Glomerular visceral epithelial cell (primary cell): Measurements from ENCODE around the gene FBXL17.

Experiments used
- DNase-seq: peaks from one replicate; pipeline ENCODE4 v3.0.0-alpha.2; 2016; ENCODE audit errors: extremely low spot score

The FBXL17 gene

DNA sequence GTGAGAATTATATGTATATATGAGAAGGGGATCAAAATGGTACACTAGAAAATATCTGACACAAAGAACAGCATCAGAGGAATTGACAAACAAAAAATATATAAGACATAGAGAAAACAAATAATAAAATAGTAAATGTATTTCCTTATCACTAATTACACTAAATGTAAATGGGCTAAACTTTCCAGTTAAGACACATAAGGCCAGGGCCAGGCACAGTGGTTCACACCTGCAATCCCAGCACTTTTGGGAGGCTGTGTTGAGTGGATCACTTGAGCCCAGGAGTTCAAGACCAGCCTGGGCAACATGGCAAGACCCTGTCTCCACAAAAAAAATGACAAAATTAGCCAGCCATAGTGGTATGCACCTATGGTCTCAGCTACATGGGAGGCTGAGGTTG lies 8.5 kb downstream of the FBXL17 start:
- DNase-seq = no peak

DNA sequence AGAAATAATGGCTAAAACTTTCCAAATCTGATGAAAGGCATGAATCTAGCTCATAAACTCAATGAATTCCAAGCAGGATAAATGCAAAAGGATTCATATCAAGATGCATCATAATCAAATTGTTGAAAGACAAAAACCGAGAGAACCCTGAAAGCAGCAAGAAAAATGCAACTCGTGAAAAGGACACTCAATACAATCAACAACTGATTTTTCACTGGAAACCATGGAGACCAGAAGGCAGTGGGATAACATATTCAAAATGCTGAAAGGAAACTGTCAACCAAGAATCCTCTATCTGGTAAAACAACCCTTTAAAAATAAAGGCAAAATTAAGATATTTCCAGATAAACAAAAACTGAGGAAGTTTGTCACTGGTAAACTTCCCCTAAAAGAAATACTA lies 9.5 kb downstream of the FBXL17 start:
- no peak for DNase-seq

DNA sequence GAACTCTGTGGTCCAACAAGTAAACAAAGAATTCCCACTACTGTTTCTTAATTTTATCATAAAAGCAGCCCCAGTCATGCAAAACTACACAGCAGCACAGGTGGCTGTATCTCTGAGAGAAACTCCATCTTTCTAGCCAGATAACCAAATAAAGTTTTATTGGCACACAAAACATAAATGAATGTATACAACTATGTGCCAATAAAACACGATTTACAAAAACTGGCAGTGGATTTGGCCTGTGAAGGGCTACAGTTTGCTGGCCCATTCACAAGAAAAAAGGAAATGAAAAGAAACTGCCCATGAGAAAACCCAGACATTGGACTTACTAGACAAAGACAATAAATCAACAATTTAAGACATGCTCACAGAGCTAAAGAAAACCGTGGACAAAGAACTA lies 10.6 kb downstream of the FBXL17 start:
- DNase-seq = no peak

DNA sequence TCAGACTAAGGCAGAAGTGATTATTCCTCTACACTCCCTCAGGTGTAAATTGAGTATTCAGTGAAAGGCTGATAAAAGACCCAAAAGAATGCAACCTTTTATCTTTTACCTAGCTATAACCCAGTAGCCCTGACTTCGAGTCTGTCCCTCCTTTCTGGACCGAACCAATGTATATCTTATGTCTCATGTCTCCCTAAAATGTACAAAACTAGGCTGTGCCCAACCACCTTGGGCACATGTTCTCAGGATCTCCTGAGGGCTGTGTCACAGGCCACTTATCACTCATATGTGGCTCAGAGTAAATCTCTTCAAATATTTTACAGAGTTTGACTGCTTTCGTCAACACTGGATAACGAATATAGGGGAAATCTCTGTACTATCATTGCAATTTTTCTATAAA lies 12.7 kb downstream of the FBXL17 start:
- no peak for DNase-seq

DNA sequence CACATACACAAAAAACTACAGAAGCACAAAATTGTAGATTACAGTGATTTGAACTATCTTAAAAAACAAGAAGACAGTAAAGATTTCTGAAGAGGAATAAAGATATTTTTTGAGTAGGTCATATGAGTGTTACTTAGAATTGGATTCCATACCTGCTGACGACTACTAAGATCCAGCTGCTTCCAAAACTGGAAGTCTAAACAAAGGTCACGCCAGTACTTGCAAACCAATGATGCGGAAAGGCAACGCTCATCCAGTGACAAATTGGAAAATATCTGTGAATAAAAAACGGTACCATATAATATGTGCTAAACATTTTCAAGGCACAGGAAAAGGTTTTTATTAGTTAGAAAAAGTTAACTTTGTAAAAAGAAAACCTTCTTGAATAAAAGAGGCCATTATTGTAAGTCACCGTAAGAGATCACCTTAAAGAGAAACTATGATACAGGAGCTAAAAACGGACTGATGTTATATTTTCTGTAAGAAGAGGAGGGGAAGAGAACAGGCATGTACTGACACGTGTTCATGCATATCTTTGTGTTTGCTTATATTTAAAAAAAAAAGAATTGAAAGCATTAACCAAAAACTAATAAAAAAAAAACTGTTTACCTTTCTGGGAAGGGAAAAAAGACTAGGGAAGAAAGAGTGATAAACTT lies 14.1 kb downstream of the FBXL17 start:
- no peak for DNase-seq

DNA sequence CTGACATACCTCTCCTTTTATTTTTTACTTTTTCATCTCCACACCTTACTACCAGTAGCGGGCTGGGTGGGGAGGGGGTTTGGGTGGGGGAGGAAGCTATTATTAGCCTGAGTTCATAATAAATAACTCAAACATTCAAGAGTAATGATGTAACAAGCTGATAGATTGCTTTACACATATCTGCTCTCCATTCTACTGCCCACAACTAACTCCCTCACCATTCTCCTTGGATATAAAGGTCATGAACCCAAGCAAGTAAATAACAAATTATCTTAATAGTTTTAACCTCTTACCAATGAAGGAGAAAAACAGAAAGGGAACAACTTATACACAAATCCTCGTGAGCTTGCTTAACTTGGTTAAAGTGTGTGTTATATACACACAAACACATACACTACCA lies 15.4 kb downstream of the FBXL17 start:
- DNase-seq = no peak

DNA sequence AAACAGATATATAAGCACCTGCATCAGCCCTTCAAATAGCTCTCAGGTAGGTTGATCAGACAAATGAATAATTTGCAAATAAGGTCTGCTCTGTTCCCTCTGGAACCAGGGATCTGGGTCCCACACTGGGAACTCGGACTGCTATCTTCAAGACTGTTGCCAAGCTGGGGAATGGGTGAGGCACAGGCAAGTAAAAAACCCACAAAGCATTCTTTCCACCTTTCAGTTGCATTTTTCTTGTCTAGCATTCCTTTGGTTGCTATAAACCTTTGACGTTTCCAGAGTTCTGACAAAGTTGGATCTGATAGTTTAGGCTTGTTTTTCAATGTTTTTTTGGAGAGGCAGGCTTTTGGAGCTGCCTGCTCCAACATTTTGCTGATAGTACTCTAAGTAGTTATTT lies 20.1 kb downstream of the FBXL17 start:
- DNase-seq = no peak

DNA sequence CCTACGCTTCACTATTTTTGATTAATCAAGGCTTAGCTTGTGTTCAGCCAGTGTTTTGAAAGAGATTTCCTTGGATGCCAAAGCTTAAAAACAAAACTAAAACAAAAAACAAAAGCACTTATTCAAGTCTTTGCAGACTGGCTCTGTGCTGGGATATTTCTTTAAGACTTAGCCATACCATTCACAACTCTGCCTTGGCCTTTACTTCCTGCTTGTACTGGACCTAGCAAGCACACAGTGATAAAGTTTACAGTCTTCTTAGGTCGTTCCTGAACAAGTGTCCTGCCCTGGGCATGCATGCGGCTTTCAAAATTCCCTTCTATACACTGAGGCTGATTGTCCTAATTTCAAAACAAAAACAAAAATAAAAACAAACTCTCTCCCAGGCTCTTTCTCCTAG lies 20.7 kb downstream of the FBXL17 start:
- DNase-seq = no peak

DNA sequence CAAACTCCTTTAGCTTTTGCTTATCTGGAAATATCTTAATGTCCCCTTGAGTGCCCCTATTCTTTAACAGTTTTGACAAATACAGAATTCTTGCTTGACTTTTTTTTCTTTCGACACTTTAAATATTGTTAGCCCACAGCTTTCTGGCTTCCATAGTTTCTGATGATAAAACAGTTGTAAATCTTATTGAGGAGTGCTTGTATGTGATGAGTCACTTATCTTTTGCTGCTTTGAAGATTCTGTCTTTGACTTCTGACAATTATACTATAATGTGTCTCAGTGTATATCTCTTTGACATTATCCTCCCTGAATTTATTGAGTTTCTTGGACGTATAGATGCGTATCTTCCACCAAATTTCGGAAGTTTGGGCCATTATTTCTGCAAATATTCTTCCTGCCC lies 21.6 kb downstream of the FBXL17 start:
- no peak for DNase-seq

DNA sequence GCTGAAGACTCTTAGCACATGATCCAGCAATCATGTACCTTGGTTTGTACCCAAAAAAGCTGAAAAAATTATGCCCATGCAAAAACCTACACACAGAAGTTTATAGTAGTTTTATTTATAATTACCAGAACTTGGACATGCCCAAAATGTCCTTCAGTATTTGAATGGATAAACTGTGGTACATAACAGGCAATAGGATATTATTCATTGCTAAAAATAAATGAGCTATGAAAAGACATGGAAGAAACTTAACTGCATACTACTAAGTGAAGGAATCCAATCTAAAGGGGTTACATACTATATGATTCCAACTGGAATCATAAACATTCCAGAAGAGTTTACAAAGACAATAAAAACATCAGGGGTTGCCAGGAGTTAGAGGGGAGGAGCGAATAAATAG lies 25.6 kb downstream of the FBXL17 start:
- no peak for DNase-seq

DNA sequence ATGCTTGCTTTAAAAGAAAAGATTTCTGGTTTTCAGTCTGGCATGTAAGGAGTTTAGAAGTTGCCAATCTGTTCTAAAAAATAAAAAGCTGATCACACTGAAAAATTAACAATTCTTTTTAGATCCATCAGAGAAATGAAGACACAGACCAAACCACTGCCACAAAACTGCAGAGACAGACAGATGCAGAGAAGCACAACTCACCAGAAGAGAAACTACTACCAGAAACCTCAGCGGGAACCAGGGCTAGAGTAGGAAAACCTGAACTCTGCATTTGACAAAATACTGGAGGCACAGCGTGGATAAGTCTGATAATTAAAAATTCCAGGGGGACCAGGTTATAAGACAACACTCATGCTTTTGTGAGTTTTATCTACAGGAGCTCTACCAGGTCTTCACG lies 28.8 kb downstream of the FBXL17 start:
- DNase-seq = no peak

DNA sequence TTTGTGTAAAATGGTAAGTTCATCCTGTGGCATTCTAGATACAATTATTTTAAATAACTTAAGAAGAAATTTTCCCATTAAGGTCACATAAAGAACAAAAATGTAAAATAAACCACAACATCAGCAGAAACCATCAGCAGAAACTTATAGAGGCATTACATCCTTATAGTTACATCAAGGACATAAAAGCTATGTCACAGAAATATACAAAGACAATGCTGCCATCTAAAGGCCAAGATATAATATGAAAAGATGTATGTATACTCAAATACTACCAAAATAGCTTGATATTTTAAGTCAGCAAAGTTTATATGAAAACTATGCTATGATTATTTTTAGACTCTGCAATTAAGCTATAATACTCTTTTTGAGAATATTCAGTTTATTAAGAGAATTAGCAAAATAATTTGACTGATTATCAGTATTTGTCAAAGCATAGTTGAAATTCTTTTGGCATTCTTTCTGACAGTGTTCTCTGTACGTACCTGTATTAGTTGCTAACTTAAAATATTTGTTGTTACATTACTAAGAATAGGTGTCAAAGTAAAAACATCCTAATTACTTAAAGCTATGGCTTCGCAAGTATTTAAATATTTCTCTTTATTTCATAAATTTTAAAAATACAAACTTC lies 36.2 kb downstream of the FBXL17 start:
- peak; percentile 42 for DNase-seq

DNA sequence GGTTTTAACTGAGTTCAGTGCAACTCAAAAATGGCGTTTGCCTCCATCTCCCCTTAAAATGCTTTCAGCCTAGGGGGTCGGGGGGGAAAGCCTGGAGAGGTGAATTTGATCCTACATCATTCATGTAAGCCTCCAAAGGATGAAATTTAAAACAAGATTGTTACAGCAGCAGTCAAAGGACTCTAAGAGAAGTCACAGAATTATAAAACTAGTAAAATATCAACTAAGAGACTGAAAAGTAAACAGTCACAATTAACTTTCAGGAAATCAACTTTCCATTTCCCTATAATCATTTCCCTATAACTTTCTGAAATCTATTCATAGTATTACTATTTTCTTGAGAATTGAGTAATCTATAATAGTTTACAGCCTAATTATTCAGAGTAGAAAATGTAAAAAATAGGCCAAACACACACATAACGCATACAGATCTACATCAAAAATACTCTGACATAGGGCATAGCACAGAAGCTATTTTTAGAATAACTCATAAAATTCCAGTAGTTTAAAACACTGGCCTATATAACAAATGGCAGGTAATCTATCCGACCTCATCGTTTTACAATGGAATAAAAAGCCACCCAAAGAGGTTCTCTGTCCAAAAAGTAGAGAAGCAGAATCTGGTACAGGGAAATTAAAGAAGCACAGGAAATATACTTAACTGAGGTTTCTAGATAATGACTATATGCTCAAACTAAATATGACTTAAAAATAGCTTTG lies 37.6 kb downstream of the FBXL17 start:
- DNase-seq = no peak

DNA sequence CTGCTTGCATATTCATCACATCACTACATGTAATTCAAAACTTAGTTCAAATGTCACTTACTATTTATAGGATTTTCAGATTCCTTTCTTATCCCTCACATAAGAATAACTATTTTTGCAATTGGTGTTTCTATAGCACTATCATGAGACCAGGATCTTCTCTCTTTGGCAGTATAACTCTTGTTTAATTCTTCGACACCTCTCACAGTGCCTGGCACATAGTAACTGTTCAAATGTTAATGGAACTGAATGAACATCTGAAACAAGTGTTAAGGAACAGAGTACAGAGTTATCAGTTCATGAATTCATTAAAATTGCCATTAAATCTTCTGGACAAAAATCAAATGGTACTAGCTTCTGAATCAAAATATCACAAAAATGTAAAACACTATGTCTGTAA lies 40.0 kb downstream of the FBXL17 start:
- DNase-seq = no peak

DNA sequence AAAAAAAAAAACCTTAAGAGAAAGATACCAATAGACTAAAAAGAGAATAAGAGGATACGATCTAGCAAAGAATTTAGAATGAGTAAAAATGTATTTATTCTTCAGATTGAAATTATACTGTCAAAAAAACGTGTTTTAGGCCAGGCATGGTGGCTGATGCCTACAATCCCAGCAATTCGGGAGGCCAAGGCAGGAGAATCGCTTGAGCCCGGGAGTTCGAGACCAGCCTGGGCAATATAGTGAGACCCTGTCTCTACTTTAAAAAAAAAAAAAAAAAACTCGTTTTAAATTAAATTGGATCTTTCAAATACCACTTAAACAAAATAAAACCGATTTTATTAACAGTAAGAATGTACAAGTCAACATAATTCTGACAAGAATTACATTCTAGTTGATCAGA lies 41.8 kb downstream of the FBXL17 start:
- DNase-seq = no peak

DNA sequence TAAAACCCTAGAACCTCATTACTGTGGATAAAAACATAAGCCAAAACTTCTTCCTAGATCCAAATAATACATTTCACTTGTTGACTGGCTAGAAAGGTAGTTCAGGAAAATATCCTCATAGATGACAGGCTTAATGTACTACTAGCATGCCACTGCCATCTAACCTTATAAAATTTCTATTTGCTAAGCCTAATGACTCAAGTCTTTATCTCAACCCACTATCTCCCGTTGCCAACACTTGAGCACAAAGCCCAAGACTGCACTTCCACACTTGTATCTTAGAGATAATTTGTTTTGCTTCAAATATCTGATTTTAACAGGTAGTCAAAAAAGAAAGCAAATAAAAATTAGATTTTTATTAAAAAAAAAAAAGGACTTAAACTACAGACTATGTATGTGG lies 42.7 kb downstream of the FBXL17 start:
- no peak for DNase-seq

DNA sequence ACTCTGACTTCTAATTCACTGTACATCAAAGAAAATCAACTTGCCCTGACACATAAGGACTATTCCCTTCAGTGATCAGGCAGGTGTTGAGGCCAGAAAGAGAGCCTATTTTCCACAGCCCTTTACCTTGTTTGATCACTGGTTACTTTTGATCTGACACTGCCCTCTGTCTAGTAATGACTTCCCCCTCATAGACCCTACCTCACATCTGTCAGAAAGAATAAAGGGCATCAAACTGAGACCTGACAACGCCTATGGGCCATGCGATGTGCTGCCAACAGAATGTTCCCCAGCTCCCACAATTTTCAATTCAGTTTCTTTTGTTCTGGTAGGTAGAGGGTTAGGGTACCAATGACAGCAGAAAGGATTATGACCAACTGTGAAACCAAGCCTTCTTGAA lies 47.7 kb downstream of the FBXL17 start:
- no peak for DNase-seq

DNA sequence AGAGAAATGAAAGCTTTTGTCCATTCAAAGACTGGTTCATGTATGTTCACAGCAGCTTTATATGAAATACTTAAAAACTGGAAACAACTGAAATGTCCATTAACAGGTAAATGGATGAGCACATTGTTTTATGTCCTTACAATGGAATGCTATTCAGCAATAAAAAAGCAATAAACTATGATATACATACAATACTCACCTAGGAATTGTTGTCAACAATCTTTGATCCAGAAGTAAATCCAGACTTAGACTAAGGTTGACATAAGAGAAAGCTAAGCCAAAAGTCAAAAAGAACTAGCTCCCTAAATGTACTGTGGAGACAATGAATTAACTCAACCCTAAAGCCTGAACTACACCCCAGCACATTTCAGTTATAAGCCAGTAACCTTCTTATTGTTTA lies 54.9 kb downstream of the FBXL17 start:
- no peak for DNase-seq

DNA sequence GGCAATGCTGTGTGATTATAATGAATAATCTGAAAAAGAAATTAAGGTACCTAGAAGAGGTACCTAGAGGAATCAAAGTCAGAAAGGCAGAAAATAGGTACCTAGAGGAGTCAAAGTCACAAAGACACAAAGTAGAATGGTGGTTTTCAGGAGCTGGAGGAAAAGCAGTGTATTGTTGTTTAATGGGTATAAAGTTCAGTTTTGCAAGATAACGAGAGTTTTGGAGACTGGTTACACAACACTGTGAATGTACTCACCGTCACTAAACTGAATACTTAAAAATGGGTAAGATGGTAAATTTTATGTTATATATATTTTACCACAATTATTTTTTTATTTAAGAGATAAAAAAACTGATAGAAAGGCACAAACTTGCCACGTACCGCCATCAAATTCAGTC lies 57.0 kb downstream of the FBXL17 start:
- DNase-seq = no peak

DNA sequence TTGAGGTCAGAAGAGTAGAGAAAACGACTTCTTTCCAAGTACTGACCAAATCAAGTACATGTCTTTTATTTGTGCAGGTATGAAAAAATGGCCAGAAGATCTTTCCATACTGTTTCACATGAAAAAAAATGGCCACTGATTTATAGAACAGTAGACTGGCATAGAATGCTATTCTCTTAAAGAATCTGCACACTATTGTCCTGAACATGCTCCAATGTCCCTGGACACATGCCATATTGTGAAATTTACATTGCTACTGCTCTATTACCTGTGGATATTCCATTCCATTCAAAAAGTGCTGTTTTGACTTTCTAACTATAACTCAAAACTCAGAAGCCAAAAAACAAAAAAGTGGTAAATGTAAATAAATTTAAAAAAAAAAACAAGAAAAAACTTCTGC lies 60.6 kb downstream of the FBXL17 start:
- no peak for DNase-seq

DNA sequence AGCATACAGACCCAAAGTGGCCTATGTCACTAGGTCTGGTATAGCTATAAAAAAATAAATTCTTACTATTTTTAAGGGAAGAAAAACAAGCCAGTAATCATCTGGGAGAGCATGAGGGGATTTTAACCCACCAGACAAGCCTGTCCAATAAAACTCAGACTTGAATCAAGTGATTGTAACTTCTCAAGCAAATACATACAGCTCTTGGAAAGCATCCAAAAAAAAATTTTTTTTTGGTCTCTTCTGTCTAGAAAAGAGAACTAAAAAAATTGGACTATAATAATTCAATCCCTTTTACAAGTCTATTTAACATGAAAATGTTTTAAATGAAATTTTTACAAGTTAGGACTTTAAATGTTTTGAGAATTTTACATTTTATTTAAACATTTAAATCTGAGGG lies 61.7 kb downstream of the FBXL17 start:
- no peak for DNase-seq

DNA sequence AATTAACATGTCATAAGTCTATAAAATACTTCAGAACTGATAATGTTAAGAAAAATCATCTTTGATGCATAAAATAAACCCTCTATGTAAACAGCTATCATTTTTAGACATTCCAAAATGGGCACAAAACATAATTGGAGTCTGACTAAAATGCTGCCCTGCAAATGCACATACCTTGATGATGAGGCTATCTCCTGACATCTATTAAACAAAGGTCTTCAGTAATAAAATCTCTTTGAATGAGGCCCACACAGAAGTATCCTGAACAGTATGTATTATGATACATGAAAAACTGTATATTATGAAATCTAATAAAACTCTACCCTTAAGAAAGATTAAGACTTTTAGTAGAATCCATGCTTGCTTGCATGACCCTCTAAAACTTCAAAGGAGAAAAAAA lies 66.1 kb downstream of the FBXL17 start:
- peak; percentile 3 for DNase-seq

DNA sequence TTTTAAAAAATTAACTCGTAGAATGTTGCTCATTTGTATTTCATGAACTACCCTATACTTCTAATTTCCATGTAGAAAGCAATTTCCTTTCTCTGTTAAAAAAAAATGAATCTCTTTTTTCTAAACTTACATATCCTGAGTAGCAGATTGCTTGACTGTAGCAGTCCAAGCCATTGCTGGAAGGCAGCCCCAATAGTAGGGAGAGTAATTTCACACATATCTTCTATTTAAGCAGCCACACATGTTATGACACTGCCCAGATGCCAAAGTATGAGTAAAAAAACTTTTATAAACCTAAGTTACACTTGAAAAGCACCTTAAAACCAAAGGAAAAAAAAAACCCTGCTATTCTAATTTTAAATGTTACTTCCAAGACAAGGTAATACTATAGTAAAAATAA lies 69.6 kb downstream of the FBXL17 start:
- DNase-seq = no peak

DNA sequence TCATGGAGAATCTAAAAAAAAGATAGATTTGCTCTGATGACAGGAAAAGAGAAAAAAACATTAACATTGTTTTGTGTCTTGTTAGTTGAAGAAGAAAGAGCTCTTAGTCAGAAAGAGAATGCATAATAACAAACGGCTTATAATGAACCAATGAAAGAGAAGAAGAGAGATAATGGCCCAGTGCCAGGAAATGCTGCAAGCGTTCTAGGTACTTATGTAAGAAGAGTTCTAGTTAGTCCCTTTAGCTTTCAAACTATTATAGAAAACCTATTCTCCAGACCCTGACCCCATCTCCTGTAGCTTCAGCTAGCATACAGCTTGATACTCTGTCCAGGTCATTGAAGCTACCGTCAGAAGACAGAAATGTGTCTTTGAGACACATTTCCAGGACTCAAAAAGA lies 70.2 kb downstream of the FBXL17 start:
- DNase-seq = no peak
